Measurements from ENCODE around the gene MAML2.

Gene MAML2

DNA sequence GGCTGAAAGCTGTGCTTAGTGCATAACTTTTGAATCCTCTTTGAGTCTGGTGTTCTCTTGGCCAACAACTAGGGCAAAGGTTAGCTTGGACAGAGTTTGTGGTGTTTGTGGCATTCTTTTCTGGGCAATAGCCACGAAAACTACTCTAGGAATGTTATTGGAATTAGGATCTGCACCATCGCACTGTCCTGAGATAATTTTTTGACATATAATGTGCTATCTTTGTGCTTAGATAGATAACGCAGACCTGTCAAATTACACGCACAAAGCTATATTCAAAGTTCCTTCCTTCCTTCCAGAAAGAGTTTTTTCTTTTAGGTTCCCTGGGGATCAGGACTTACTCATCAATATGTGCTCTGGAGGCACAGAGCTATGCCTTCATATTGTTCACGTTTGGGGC is 252.3 kb downstream of the MAML2 start:
- no peaks in the 10 kb centered on the region for H3K27me3 ChIP-seq (ENCODE audit: insufficient read depth, low read length, poor library complexity)
- ATAC-seq (ENCODE audit: insufficient read depth, low read depth) = no peak
- DNase-seq = no peak
- H3K4me1 ChIP-seq (ENCODE audit: insufficient read depth, low read length) = no peaks in the 10 kb centered on the region
- H3K27ac ChIP-seq (ENCODE audit: low read length) = no peak overlapping the region
- no peak overlapping the region for H2AFZ ChIP-seq (ENCODE audit: low read depth, low read length)
- peaks cover 7% of the 10 kb centered on the region; the same call in 1 of the 2 replicates for H3K36me3 ChIP-seq (ENCODE audit: insufficient read depth, low read length)
- H3K4me2 ChIP-seq (ENCODE audit: insufficient read depth, low read length) = no peak overlapping the region
- no peak overlapping the region for H3K4me3 ChIP-seq (ENCODE audit: low read depth in 1 of 2, low read length in 2 of 2)
- TF ChIP-seq EZH2 (IDR thresholded peaks at IDR 0.05; ENCODE audit: borderline replicate concordance, low read depth, low read length, severe bottlenecking) = no peak
- TF ChIP-seq, protein P1, sequence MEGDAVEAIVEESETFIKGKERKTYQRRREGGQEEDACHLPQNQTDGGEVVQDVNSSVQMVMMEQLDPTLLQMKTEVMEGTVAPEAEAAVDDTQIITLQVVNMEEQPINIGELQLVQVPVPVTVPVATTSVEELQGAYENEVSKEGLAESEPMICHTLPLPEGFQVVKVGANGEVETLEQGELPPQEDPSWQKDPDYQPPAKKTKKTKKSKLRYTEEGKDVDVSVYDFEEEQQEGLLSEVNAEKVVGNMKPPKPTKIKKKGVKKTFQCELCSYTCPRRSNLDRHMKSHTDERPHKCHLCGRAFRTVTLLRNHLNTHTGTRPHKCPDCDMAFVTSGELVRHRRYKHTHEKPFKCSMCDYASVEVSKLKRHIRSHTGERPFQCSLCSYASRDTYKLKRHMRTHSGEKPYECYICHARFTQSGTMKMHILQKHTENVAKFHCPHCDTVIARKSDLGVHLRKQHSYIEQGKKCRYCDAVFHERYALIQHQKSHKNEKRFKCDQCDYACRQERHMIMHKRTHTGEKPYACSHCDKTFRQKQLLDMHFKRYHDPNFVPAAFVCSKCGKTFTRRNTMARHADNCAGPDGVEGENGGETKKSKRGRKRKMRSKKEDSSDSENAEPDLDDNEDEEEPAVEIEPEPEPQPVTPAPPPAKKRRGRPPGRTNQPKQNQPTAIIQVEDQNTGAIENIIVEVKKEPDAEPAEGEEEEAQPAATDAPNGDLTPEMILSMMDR (IDR thresholded peaks at IDR 0.05; ENCODE audit: borderline replicate concordance, extremely low read depth, low read length, poor library complexity, severe bottlenecking) = no peak
- H3K9ac ChIP-seq (ENCODE audit: low read depth, low read length) = no peak overlapping the region
- H3K79me2 ChIP-seq (ENCODE audit: insufficient read depth, low read length) = no peaks in the 10 kb centered on the region
- H4K20me1 ChIP-seq (ENCODE audit: insufficient read depth, low read length) = no peaks in the 10 kb centered on the region
- no peaks in the 10 kb centered on the region for H3K9me3 ChIP-seq (ENCODE audit: insufficient read depth, low read length, severe bottlenecking)

DNA sequence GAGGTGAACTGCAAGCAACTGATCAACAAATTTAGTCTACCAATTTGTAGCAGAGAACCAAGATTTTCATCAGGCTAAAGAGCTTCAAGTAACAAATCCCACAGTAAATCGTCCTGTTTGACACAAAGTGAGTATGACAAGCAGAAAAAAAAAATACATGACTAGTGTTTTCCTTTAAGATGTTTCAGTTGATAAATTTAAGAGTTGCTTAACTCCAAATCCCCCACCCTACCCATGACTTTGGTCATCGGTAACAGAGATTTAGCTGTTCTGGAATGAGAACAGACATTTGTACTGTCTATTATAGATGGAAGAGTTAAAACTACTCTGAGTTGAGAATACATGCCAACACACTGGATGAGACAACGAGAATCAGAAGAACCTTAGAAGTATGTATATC is 254.1 kb downstream of the MAML2 start:
- Histone ChIP-seq H4K20me1 (ENCODE audit: insufficient read depth, low read length) (no peaks in the 10 kb centered on the region), H3K4me2 (ENCODE audit: insufficient read depth, low read length) (no peak overlapping the region), H3K27me3 (ENCODE audit: insufficient read depth, low read length, poor library complexity) (no peaks in the 10 kb centered on the region), H3K79me2 (ENCODE audit: insufficient read depth, low read length) (no peaks in the 10 kb centered on the region), H3K4me3 (ENCODE audit: low read depth in 1 of 2, low read length in 2 of 2) (no peak overlapping the region), H3K27ac (ENCODE audit: low read length) (no peak overlapping the region), H3K9me3 (ENCODE audit: insufficient read depth, low read length, severe bottlenecking) (no peaks in the 10 kb centered on the region), H2AFZ (ENCODE audit: low read depth, low read length) (no peak overlapping the region), H3K4me1 (ENCODE audit: insufficient read depth, low read length) (no peaks in the 10 kb centered on the region), H3K9ac (ENCODE audit: low read depth, low read length) (no peak overlapping the region), H3K36me3 (ENCODE audit: insufficient read depth, low read length) (peaks cover 7% of the 10 kb centered on the region; the same call in 1 of the 2 replicates)
- no peak for TF ChIP-seq EZH2 (IDR thresholded peaks at IDR 0.05; ENCODE audit: borderline replicate concordance, low read depth, low read length, severe bottlenecking)
- TF ChIP-seq, protein P1 (IDR thresholded peaks at IDR 0.05; ENCODE audit: borderline replicate concordance, extremely low read depth, low read length, poor library complexity, severe bottlenecking) = no peak
- DNase-seq = no peak
- no peak for ATAC-seq (ENCODE audit: insufficient read depth, low read depth)

DNA sequence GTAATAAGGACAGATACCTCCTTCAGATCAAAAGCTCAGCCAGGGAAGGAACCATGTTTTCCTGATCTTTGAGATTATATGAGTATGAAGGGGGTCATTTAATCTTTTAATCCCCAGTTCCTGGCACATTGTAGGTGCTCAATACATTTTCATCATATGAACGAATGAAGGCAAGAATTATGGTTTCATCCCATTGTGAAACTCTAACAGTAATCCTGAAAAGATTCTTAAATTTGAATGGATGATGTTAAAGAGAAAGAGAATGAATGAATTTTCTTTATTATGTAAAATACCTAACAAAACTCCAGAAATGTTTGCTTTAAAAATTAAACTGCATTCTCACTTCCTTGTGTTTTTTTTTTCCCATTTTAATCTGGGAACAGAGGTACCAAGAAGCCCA is 256.9 kb downstream of the MAML2 start:
- no peak for DNase-seq
- no peak overlapping the region for H3K9ac ChIP-seq (ENCODE audit: low read depth, low read length)
- H3K4me1 ChIP-seq (ENCODE audit: insufficient read depth, low read length) = no peaks in the 10 kb centered on the region
- H3K9me3 ChIP-seq (ENCODE audit: insufficient read depth, low read length, severe bottlenecking) = no peaks in the 10 kb centered on the region
- H4K20me1 ChIP-seq (ENCODE audit: insufficient read depth, low read length) = no peaks in the 10 kb centered on the region
- ATAC-seq (ENCODE audit: insufficient read depth, low read depth) = no peak
- H2AFZ ChIP-seq (ENCODE audit: low read depth, low read length) = no peak overlapping the region
- no peak overlapping the region for H3K4me3 ChIP-seq (ENCODE audit: low read depth in 1 of 2, low read length in 2 of 2)
- H3K79me2 ChIP-seq (ENCODE audit: insufficient read depth, low read length) = no peaks in the 10 kb centered on the region
- TF ChIP-seq EZH2 (IDR thresholded peaks at IDR 0.05; ENCODE audit: borderline replicate concordance, low read depth, low read length, severe bottlenecking) = no peak
- TF ChIP-seq, protein P1 (IDR thresholded peaks at IDR 0.05; ENCODE audit: borderline replicate concordance, extremely low read depth, low read length, poor library complexity, severe bottlenecking) = no peak
- H3K36me3 ChIP-seq (ENCODE audit: insufficient read depth, low read length) = no peaks in the 10 kb centered on the region
- H3K27ac ChIP-seq (ENCODE audit: low read length) = no peak overlapping the region
- H3K27me3 ChIP-seq (ENCODE audit: insufficient read depth, low read length, poor library complexity) = no peaks in the 10 kb centered on the region
- H3K4me2 ChIP-seq (ENCODE audit: insufficient read depth, low read length) = no peak overlapping the region

Data from DND-41 (cell line).